NB4 (cell line): Measurements from ENCODE around the gene AUH.
A peak's percentile ranks its signal among the peaks of the same experiment; 100 is the strongest.

Experiments used
- DNase-seq: peaks from one replicate; pipeline ENCODE4 v3.0.0; 2010; ENCODE audit warnings: low read depth
- H3K4me3 ChIP-seq: one replicate; pipeline ENCODE4 v1.5.1; 2011; ENCODE audit warnings: mild to moderate bottlenecking, low read depth, low read length, moderate library complexity
- MYC ChIP-seq: IDR thresholded peaks from 2 replicates; pipeline ENCODE4 v1.6.1; 2011; ENCODE audit warnings: low read depth, low read length
- POLR2A ChIP-seq: IDR thresholded peaks from 2 replicates; pipeline ENCODE4 v1.6.1; 2011; ENCODE audit warnings: mild to moderate bottlenecking; ENCODE audit not compliant: insufficient read length; ENCODE audit errors: extremely low read depth
- TF ChIP-seq, protein P1 (sequence below): IDR thresholded peaks from one replicate; pipeline ENCODE4 v1.5.1; 2012; ENCODE audit warnings: low read depth, low read length
- TF ChIP-seq, protein P2 (sequence below): IDR thresholded peaks from 2 replicates; pipeline ENCODE4 v1.6.1; 2011; ENCODE audit warnings: low read depth, low read length

Gene AUH

DNA sequence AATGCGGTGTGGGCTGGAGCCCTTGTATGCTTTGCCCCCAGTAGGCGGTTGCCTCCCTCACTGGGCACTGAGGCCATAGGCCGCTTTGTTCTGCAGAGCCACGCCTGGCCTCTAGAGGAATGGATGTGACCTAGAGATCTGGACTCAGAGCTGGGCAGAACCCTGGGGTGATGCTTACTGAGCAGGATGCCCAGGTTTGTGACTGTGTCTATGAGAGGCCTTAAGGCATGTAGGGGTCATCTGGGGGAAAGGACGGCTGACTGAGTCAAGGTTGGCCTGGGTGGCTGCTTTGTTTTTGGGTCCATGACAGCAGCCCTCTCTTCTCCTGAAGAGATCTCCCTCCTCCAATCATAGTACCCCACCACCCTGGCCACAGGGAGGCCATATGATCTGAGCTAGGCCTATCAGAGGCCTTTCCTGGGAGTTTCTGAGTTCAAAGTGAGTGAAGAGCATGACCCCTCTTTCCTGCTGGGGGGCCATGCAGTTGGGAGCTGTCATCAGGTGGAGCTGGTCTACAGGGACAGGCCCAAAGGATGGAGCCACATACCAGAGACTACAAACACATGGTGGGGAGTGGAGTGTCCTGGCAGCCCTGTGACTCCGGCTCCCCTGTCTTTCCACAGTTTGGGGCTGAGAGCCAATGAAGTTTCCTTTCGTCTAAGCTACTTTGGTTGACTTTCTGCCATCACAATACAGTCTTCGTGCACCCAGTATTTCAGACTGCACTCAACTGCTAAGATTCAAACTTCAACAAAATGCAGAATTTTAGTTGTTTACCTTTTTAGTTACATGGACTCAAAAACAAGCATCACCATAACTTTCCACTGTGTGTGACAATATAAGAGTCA lies 165.4 kb downstream of the AUH start:
- H3K4me3 ChIP-seq: no peak overlapping the region
- TF ChIP-seq, protein P1, sequence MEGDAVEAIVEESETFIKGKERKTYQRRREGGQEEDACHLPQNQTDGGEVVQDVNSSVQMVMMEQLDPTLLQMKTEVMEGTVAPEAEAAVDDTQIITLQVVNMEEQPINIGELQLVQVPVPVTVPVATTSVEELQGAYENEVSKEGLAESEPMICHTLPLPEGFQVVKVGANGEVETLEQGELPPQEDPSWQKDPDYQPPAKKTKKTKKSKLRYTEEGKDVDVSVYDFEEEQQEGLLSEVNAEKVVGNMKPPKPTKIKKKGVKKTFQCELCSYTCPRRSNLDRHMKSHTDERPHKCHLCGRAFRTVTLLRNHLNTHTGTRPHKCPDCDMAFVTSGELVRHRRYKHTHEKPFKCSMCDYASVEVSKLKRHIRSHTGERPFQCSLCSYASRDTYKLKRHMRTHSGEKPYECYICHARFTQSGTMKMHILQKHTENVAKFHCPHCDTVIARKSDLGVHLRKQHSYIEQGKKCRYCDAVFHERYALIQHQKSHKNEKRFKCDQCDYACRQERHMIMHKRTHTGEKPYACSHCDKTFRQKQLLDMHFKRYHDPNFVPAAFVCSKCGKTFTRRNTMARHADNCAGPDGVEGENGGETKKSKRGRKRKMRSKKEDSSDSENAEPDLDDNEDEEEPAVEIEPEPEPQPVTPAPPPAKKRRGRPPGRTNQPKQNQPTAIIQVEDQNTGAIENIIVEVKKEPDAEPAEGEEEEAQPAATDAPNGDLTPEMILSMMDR: no peak
- no peak for TF ChIP-seq MYC
- TF ChIP-seq, protein P2, sequence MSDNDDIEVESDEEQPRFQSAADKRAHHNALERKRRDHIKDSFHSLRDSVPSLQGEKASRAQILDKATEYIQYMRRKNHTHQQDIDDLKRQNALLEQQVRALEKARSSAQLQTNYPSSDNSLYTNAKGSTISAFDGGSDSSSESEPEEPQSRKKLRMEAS: no peak
- TF ChIP-seq POLR2A: no peak
- no peak for DNase-seq

DNA sequence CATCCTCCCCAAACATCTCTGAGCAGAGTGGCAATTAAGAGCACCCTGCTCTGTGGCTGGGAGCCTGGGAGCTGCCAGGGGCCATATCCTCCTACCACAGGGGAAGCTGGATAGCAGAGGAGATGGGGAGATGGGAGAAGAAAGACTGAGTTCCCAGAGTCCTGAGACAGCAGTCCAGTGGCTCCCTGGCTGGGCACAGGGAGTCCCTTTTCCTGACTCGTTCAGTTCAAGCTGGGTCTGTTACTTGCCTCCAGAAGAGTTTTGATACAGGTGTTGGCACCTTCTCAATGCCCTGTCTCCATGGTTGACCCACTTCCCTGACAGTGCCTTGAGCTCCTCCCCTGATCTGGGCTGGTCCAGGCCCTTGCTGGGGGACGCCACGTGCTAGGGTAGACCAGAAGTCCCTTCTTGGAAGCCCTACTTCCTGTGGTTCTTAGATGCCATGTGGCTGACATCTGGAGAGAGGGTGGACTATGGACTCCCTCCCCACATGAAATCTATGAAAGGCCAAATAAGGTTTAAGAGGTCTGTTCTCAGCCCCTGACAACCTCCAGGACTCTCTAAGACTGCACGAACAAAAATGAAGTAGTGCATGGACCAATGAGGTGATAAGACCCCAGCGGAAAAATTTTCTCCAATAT lies 166.2 kb downstream of the AUH start:
- no peak for DNase-seq
- TF ChIP-seq POLR2A: no peak
- no peak for TF ChIP-seq MYC
- TF ChIP-seq, protein P2: no peak
- TF ChIP-seq, protein P1: no peak
- no peak overlapping the region for H3K4me3 ChIP-seq

DNA sequence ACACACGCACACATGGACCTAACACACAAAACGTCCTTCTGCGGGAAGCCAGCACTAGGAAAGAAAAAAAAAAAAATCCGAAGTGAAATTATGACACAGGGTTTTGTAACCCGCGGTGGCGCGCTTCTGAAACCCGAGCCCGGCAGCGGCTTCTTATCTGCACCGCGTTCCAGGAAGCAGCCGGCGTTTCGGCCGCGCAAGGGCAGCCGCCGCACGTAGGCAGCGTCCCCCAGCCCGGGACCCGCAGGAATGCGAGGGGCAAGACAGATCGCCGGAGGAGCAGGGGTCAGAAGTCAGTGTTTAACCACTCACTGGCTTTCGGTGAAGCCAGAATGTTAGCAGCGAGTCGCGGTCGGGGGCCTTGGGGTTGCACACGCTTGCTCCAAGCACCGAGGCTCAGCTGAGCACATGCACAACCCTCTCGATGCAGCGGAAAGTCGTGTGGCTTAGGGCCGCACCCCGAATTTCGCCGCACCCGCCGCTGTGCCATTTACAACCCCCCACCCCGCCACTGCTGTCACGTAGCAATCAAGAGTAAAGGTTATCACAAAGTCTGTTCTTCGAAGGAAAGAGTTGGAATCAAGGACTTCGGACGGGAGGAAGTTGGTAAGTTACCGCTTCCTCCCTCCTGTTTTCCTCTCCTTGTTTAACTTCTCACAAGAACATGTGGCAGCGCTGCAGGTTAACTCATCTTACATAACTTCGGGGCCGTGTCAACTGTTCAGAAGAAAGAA lies 167.9 kb downstream of the AUH start:
- H3K4me3 ChIP-seq: peak overlapping the region; percentile 45
- TF ChIP-seq, protein P2: peak; percentile 75
- TF ChIP-seq, protein P1: no peak
- TF ChIP-seq MYC: peak; percentile 81
- DNase-seq: peak; percentile 96

DNA sequence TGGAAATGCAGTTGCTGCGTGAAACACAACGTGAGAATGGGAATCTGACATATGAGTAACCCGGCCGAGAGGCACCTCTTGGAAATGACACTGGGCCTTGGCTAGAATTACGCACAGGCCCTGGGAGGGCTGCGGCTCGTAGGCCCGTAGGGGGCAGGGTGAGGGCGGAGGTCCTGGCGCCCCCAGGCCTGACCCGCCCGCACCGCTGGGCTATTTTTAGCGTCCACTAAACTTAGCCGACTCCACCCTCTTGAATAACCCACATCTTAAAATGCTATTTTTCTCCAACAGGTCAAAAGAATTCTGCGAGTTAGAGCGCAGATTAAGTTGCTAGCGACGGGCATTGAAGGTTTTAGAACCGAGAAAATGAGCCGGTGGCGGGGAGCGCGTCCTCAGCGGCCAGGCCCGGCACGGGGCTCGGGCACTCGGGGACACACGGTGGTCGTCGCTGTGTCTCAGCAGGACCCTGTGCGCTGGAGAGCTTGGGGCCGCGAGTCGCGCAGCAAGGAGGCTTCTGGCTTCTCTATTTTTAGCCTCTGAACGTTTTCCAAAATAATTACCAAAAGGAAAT lies 168.5 kb downstream of the AUH start:
- H3K4me3 ChIP-seq: peak overlapping the region; percentile 45
- peak; percentile 96 for DNase-seq
- TF ChIP-seq MYC: no peak
- TF ChIP-seq, protein P2: peak; percentile 29; the same call in 1 of the 2 replicates

DNA sequence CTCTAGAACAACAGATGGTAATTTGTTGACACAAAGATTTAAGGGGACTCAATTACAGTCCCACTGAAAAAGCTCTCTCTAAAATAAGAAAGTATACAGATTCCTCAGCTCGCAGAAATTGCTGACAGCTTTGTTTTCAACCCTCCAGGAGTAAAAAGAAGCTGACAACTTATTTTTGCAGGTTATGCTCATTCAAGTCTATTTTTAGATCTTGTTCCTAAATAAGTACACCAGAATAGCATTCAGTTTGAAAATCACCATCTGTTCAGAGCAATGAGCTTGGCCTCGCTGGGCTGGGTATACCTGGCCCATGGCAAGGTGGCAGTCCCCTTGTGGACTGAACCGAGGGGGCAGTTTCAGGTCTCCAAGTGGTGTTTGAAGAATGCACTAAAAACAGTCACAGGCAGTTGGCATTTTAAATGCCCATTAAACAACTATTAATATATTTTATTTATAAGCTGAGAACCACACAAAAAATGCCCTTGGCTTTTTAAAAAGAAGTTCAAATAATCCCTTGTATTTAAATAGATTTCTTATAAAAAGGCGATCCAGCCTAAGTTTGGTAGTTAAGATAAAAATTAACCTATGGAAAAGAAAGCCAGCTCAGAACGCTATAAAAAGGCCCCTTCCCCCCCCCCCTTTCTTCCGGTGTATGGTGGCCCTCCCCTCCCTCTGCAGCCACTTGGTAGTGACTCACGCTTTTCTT lies 169.2 kb downstream of the AUH start:
- DNase-seq: no peak
- TF ChIP-seq MYC: no peak
- no peak for TF ChIP-seq POLR2A
- TF ChIP-seq, protein P2: no peak
- TF ChIP-seq, protein P1: no peak
- peak overlapping the region; percentile 12 for H3K4me3 ChIP-seq
